Esophagus squamous epithelium (tissue), 5 donors: ENCODE results near the gene HRK. TPM values are rescaled to one million over a fixed set of nuclear protein-coding genes. Genes with fewer than 3 reads are reported as not detected.
A peak's percentile ranks its signal among the peaks of the same experiment; 100 is the strongest.

Experiments
- DNase-seq: peaks from one replicate; lab custom pipeline; 2025; lab: John Stamatoyannopoulos, UW
- H3K27ac ChIP-seq, 4 donors: fragments of 200-600 bp; sonication (generic); one replicate each; pipeline ENCODE4 v1.5.1; 2016 to 2019; ENCODE audit warnings: mild to moderate bottlenecking in 1 of 4
- H3K27me3 ChIP-seq, 4 donors: fragments of 200-600 bp; sonication (generic); 1 replicate in 3 of 4; 2 replicates in 1 of 4; pipeline versions ENCODE4 v1.5.1 to v1.6.0; 2017 to 2021; ENCODE audit warnings: antibody characterized with exemption in 1 of 4
- H3K36me3 ChIP-seq, 3 donors: fragments of 200-600 bp; sonication (generic); one replicate each; pipeline ENCODE4 v1.5.1; 2016 to 2019
- H3K4me1 ChIP-seq, 3 donors: fragments of 200-600 bp; sonication (generic); one replicate each; pipeline ENCODE4 v1.5.1; 2017 to 2019
- H3K4me3 ChIP-seq, 4 donors: fragments of 200-600 bp; sonication (generic); 1 replicate in 3 of 4; 2 replicates in 1 of 4; pipeline ENCODE4 v1.5.1; 2016 to 2019; ENCODE audit warnings: mild to moderate bottlenecking in 2 of 4, moderate library complexity in 1 of 4
- H3K9me3 ChIP-seq, 3 donors: fragments of 200-600 bp; sonication (generic); one replicate each; pipeline ENCODE4 v1.5.1; 2016 to 2019
- POLR2A ChIP-seq, 4 donors: fragments of 450-650 bp; IDR thresholded peaks; one replicate each; pipeline ENCODE4 v1.6.1; 2017; ENCODE audit warnings: antibody characterized with exemption in 4 of 4, mild to moderate bottlenecking in 4 of 4, moderate library complexity in 3 of 4
- WGBS, 2 donors: methylation state at CpG; one replicate each; pipeline ENCODE4 v1.1.5; 2018; 5-methylcytosine and 5-hydroxymethylcytosine counted together
- intact Hi-C: fragments of 100-400 bp; cut with DNase I; formaldehyde crosslinking; loops from one replicate; pipeline ENCODE4 v1.15.0; 2022
- total RNA-seq, 4 donors: library from RNA; depleted of rRNA; stranded (reverse); fragments of >200 nt; gene quantifications; one replicate each; pipeline ENCODE4 v1.1.0, GENCODE V29; 2016
- TF ChIP-seq, protein P1 (sequence below), 6 experiments: fragments of 450-650 bp in 4 of 6; fragments of 200-600 bp in 2 of 6; sonication (generic) in 2 of 6; IDR thresholded peaks; one replicate each; pipeline ENCODE4 v1.5.1; 2016 to 2019; ENCODE audit warnings: antibody characterized with exemption in 6 of 6, mild to moderate bottlenecking in 4 of 6, moderate library complexity in 4 of 6
- donor health status: DM: yes; HTN: yes; CAD: no.

HRK gene
- total RNA-seq, 4 donors from 2014 or later = 0.19 to 1.00 (median 0.25) TPM

DNA sequence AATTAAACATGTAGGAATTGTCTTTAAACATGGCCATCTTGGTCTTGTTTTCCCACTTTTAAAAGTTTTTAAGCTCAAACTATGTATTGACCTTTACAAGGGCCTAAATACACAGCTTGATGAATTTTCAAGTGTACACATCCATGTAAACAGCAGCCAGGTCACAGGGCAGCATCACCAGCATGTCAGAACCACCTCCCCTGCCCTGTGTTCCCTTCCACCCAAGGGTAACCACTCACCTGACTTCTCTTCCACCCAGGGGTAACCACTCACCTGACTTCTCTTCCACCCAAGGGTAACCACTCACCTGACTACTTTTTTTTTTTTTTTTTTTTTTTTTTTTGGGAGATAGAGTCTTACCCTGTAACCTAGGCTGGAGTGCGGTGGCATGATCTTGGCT, 34.1 kb upstream of the HRK start:
- WGBS, 2 donors = 100% methylated on average over 1 of the region's 1 CpG
- intact Hi-C loops = no loop called here

DNA sequence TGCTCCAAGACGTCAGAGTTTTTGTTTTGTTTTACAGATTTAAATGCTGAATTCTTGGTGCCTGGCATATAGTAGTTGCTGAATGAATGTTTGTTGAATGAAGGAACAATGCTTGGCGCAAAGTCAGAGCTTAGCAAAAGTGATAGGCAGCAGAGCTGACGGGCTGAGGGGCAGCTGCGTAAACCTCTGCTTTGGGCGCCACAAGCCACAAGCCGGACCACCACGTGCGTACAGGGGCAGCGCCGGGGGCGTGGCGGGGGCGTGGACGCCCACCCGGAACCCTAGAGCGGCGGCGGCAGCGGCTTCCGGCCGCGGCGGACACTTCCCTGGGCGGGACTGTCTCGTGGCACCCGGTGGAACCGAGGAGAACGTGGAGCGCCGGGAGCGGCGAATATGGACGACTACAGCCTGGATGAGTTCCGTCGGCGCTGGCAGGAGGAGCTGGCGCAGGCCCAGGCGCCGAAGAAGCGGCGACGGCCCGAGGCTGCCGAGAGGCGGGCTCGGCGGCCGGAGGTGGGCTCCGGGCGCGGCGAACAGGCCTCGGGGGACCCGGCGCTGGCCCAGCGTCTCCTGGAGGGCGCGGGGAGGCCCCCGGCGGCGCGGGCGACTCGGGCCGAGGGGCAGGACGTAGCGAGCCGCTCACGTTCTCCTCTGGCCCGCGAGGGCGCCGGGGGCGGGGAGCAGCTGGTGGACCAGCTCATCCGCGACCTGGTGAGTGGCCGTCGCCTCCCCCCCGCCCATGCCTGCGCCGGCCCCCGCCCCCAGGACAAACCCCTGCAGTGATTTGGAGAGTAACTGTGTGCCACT, 29.6 kb upstream of the HRK start, which contains the start of gene FBXW8:
TSS of gene FBXW8 (plus strand) at position 306 of the 807 bp plus-strand sequence. CDS start at position 394, 88 bp downstream.
- Histone ChIP-seq H3K36me3 (no peaks in the 10 kb centered on the region), H3K27me3 (no peaks in the 10 kb centered on the region), H3K9me3 (no peaks in the 10 kb centered on the region), H3K27ac (peak within 1 kb of the TSS; percentile 74 to 90 (median 84)), H3K4me1 (peaks cover 0 to 26% (median 8%) of the 10 kb centered on the region in 3 donors), H3K4me3 (peak within 1 kb of the TSS; percentile 63 to 90 (median 88))
- intact Hi-C loops = no loop called here
- TF ChIP-seq POLR2A (IDR thresholded peaks at IDR 0.05) = peak in 1 of 4 donors; percentile 27
- TF ChIP-seq, protein P1, sequence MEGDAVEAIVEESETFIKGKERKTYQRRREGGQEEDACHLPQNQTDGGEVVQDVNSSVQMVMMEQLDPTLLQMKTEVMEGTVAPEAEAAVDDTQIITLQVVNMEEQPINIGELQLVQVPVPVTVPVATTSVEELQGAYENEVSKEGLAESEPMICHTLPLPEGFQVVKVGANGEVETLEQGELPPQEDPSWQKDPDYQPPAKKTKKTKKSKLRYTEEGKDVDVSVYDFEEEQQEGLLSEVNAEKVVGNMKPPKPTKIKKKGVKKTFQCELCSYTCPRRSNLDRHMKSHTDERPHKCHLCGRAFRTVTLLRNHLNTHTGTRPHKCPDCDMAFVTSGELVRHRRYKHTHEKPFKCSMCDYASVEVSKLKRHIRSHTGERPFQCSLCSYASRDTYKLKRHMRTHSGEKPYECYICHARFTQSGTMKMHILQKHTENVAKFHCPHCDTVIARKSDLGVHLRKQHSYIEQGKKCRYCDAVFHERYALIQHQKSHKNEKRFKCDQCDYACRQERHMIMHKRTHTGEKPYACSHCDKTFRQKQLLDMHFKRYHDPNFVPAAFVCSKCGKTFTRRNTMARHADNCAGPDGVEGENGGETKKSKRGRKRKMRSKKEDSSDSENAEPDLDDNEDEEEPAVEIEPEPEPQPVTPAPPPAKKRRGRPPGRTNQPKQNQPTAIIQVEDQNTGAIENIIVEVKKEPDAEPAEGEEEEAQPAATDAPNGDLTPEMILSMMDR (IDR thresholded peaks at IDR 0.05) = no peak
- 0% methylated on average over 1 to 2 of the region's 82 CpGs for WGBS, 2 donors
- no peak for DNase-seq

More for the DNA sequence above, 34.1 kb upstream of the HRK start:
- no peaks in the 10 kb centered on the region for H3K9me3 ChIP-seq
- peak overlapping the region in 3 of 4 donors; percentile 43 to 48 (median 48) for H3K27ac ChIP-seq
- no peaks in the 10 kb centered on the region for H3K36me3 ChIP-seq
- peaks cover 4 to 63% (median 12%) of the 10 kb centered on the region in 3 donors for H3K4me1 ChIP-seq
- no peaks in the 10 kb centered on the region for H3K27me3 ChIP-seq
- no peak for TF ChIP-seq POLR2A (IDR thresholded peaks at IDR 0.05)
- TF ChIP-seq, protein P1 (IDR thresholded peaks at IDR 0.05) = no peak
- no peak for DNase-seq
- no peak overlapping the region for H3K4me3 ChIP-seq

DNA sequence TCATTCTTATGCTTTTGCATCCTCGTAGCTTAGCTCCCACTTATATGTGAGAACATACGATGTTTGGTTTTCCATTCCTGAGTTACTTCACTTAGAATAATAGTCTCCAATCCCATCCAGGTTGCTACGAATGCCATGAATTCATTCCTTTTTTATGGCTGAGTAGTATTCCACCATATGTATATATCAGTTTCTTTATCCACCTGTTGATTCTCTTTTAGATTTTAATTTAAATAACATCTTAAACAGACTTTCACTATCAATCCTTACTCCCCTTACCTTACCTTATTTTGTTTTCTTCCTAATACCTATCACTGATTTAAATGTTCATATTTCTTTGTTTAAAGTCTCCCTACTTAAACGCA, 29.0 kb upstream of the HRK start:
- 67 to 73% methylated on average over 4 of the region's 4 CpGs for WGBS, 2 donors
- Histone ChIP-seq H3K27ac (peak overlapping the region in 2 of 4 donors; percentile 83 to 90), H3K9me3 (no peaks in the 10 kb centered on the region)

DNA sequence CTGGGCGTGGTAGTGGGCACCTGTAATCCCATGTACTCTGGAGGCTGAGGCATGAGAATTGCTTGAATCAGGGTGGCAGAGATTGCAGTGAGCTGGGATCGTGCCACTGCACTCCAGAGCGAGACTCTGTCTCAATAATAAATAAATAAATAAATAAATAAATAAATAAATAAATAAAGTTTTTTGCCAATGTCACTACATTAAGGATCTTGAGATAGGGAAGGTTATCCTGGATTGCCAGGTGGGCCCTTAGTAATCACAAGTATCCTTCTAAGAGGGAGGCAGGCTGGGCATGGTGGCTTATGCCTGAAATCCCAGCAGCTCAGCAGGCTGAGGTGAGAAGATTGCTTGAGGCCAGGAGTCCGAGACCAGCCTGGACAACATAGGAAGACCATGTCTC, 25.0 kb upstream of the HRK start:
- TF ChIP-seq, protein P1 (IDR thresholded peaks at IDR 0.05) = no peak
- no peak for TF ChIP-seq POLR2A (IDR thresholded peaks at IDR 0.05)
- Histone ChIP-seq H3K4me3 (no peak overlapping the region), H3K27ac (no peak overlapping the region), H3K27me3 (peaks cover 0 to 19% (median 0%) of the 10 kb centered on the region in 4 donors), H3K36me3 (no peaks in the 10 kb centered on the region), H3K4me1 (peaks cover 0 to 4% (median 0%) of the 10 kb centered on the region in 3 donors), H3K9me3 (no peaks in the 10 kb centered on the region)
- intact Hi-C loops = no loop called here
- WGBS, 2 donors = 85 to 87% methylated on average over 4 of the region's 4 CpGs
- DNase-seq = no peak

More for the DNA sequence above, 29.0 kb upstream of the HRK start:
- TF ChIP-seq, protein P1 (IDR thresholded peaks at IDR 0.05) = no peak
- TF ChIP-seq POLR2A (IDR thresholded peaks at IDR 0.05) = no peak
- Histone ChIP-seq H3K36me3 (no peaks in the 10 kb centered on the region), H3K4me3 (peak overlapping the region; percentile 63 to 90 (median 88)), H3K4me1 (peaks cover 0 to 21% (median 8%) of the 10 kb centered on the region in 3 donors), H3K27me3 (peaks cover 0 to 4% (median 0%) of the 10 kb centered on the region in 4 donors)
- intact Hi-C loops = no loop called here
- DNase-seq = no peak

DNA sequence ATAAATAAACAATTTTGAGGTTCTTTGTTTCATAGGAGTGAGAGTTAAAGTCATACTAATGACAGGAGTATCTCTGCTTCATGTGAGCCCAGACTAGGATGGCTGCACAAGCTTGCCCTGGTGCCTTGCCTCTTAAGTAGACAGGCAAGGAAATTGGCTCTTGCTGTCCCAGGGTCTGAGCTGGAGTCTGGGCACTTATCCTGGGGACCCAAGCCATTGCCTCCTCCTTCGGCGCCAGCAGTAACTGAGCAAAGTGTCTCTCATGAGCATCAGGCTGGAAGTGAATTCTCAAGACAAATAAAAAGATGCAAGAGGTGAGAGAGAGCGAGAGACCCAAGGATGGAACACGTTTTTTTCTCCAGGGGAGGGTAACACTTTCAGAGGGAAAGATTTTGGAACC, 22.6 kb upstream of the HRK start:
- intact Hi-C loops = no loop called here
- H3K4me3 ChIP-seq = no peak overlapping the region
- 56 to 73% methylated on average over 4 of the region's 4 CpGs for WGBS, 2 donors
- H3K4me1 ChIP-seq = no peaks in the 10 kb centered on the region
- TF ChIP-seq POLR2A (IDR thresholded peaks at IDR 0.05) = no peak
- TF ChIP-seq, protein P1 (IDR thresholded peaks at IDR 0.05) = no peak
- no peak for DNase-seq
- H3K36me3 ChIP-seq = no peaks in the 10 kb centered on the region
- H3K27ac ChIP-seq = no peak overlapping the region
- H3K27me3 ChIP-seq = peaks cover 0 to 42% (median 2%) of the 10 kb centered on the region in 4 donors
- H3K9me3 ChIP-seq = no peaks in the 10 kb centered on the region
